T-helper 1 cell (primary cell): ENCODE measurements around the gene KLK5.
"Not testable (repeated sequence)": the region's sequence is repeated elsewhere in the genome, so short reads cannot be mapped to it uniquely, and the experiment has no call there.

Experiments
- DNase-seq, 5 donors: peaks; one replicate each; pipeline ENCODE4 v3.0.0-alpha.2; 2012 to 2020
- total RNA-seq, 4 donors: gene quantifications; one replicate each; lab custom pipeline; 2026; lab: John Stamatoyannopoulos, UW

KLK5 gene
- 0 to 0.08 (median 0) reads per million in 4 donors for total RNA-seq

- DNase-seq, result no peak
These were observed at the start of gene KLK5 for GRCh38 chr19:50952910-50953309. Gene KLK5, minus strand, starts transcription at chr19:50953038. Its CDS starts 381 bp downstream, at chr19:50952657.

GRCh38 chr19:51002089-51002532 is 49.3 kb upstream of the KLK5 start:
- DNase-seq, result no peak

- DNase-seq, result no peak
These were observed 48.7 kb upstream of the KLK5 start, which contains the start of gene KLK8 for GRCh38 chr19:51001515-51001914. Gene KLK8, minus strand, starts transcription at chr19:51001604. Its CDS starts 437 bp downstream, at chr19:51001167.

GRCh38 chr19:51000981-51001380 is 48.1 kb upstream of the KLK5 start:
- no peak for DNase-seq

GRCh38 chr19:51000426-51000825 is 47.6 kb upstream of the KLK5 start:
- no peak for DNase-seq

- DNase-seq, result no peak
These were observed 45.8 kb upstream of the KLK5 start for GRCh38 chr19:50998686-50999085.

GRCh38 chr19:50998061-50998460 is 45.2 kb upstream of the KLK5 start:
- DNase-seq, result no peak

GRCh38 chr19:50994129-50994528 is 41.3 kb upstream of the KLK5 start:
- DNase-seq, result no peak

- DNase-seq, result no peak
These were observed 39.8 kb upstream of the KLK5 start for GRCh38 chr19:50992666-50993035.

- not testable (repeated sequence) for DNase-seq
These were observed 31.6 kb upstream of the KLK5 start for GRCh38 chr19:50984416-50984815.

GRCh38 chr19:50983625-50984292 is 30.9 kb upstream of the KLK5 start, which contains the start of gene KLK7:
Gene KLK7, minus strand, starts transcription at chr19:50983917. Its CDS starts 1,518 bp downstream, at chr19:50982399.
- DNase-seq, result no peak

GRCh38 chr19:50982186-50982585 is 29.3 kb upstream of the KLK5 start:
- no peak for DNase-seq

GRCh38 chr19:50981587-50982146 is 28.8 kb upstream of the KLK5 start:
- DNase-seq, result no peak

GRCh38 chr19:50980208-50980607 is 27.4 kb upstream of the KLK5 start:
- DNase-seq, result no peak

- DNase-seq, result no peak
These were observed 26.9 kb upstream of the KLK5 start for GRCh38 chr19:50979758-50980157.

GRCh38 chr19:50978772-50979390 is 26.0 kb upstream of the KLK5 start:
- DNase-seq, result no peak

- DNase-seq, result no peak
These were observed 24.8 kb upstream of the KLK5 start for GRCh38 chr19:50977626-50978025.

- DNase-seq, result no peak
These were observed 22.9 kb upstream of the KLK5 start for GRCh38 chr19:50975766-50976165.

- no peak for DNase-seq
These were observed 22.1 kb upstream of the KLK5 start for GRCh38 chr19:50974702-50975556.

GRCh38 chr19:50972795-50973376 is 20.0 kb upstream of the KLK5 start:
- DNase-seq, result no peak

- not testable (repeated sequence) for DNase-seq
These were observed 17.0 kb upstream of the KLK5 start for GRCh38 chr19:50969810-50970209.

- no peak for DNase-seq
These were observed 16.5 kb upstream of the KLK5 start, which contains the start of gene KLK6 for GRCh38 chr19:50969413-50969760. Gene KLK6, minus strand, starts transcription at chr19:50969591. Its CDS starts 1,487 bp downstream, at chr19:50968104.
